HepG2 (cell line): ENCODE measurements around the gene RTEL1. TPM values are rescaled to one million over a fixed set of nuclear protein-coding genes. Genes with fewer than 3 reads are reported as not detected.

Experiments used
- ATAC-seq: fragments of 200-7000 bp; cut with Tn5 transposase; 3 replicates; pipeline ENCODE4 v1.9.1; 2020; ENCODE audit warnings: mild to moderate bottlenecking, moderate library complexity
- BruUV-seq: library from RNA; stranded (reverse); fragments of 400-500 nt; replicated peaks from 2 replicates; lab custom pipeline; 2021; lab: Mats Ljungman, UMichigan
- CTCF ChIA-PET: fragments of 300-600 bp; formaldehyde crosslinking; extraction: SDS; loops from one replicate; lab custom pipeline; 2021; ENCODE audit warnings: low total read pairs, inconsistent platforms, low intra/inter-chr PET ratio; lab: Yijun Ruan, JAX
- POLR2A ChIA-PET: fragments of 350-600 bp; sonication (Branson Sonifier 250); formaldehyde crosslinking; loops from one replicate; lab custom pipeline; 2020; ENCODE audit warnings: antibody characterized with exemption, inconsistent platforms; lab: Yijun Ruan, JAX
- DNase-seq: peaks from one replicate; pipeline ENCODE4 v3.0.0-alpha.2; 2015; ENCODE audit warnings: low spot score
- FAIRE-seq: peaks from 3 replicates; lab custom pipeline; 2011; peaks lifted over from hg19 to GRCh38; lab: Jason Lieb, UNC
- H2AFZ ChIP-seq: one replicate; pipeline ENCODE4 v1.6.1; 2011; ENCODE audit warnings: low read length, inconsistent platforms
- H3K27ac ChIP-seq: fragments of 300-600 bp; 3 replicates; pipeline ENCODE4 v1.8.0; 2011; ENCODE audit warnings: mixed run types, mild to moderate bottlenecking, mixed read lengths, low read length, inconsistent platforms; ENCODE audit not compliant: insufficient read depth; ENCODE audit errors: extremely low read length
- H3K27me3 ChIP-seq, 2 experiments: fragments of 200-600 bp in 1 of 2; 2 replicates in 1 of 2; 3 replicates in 1 of 2; pipeline versions ENCODE4 v1.6.0 to v1.8.0; 2011; ENCODE audit warnings: low read length in 2 of 2, mild to moderate bottlenecking in 2 of 2, moderate library complexity in 2 of 2, inconsistent platforms in 1 of 2; ENCODE audit not compliant: insufficient read depth in 2 of 2, control insufficient read depth in 1 of 2
- H3K36me3 ChIP-seq, 2 experiments: fragments of 200-600 bp in 1 of 2; replicated peaks in 1 of 2; 2 replicates in 1 of 2; 3 replicates in 1 of 2; pipeline versions ENCODE4 v1.5.1 to v1.8.0; 2011; ENCODE audit warnings: low read length in 2 of 2, inconsistent platforms in 1 of 2; ENCODE audit not compliant: insufficient read depth in 2 of 2, control insufficient read depth in 1 of 2
- H3K4me1 ChIP-seq: 2 replicates; pipeline ENCODE4 v1.5.1; 2012; ENCODE audit warnings: low read length, inconsistent platforms; ENCODE audit not compliant: insufficient read depth
- H3K4me2 ChIP-seq: 2 replicates; pipeline ENCODE4 v1.6.0; 2011; ENCODE audit warnings: low read depth, low read length, inconsistent platforms
- H3K4me3 ChIP-seq, 3 experiments: fragments of 200-600 bp in 1 of 3; sonication (generic), shearing (Covaris generic) in 1 of 3; replicated peaks in 1 of 3; 2 replicates each; pipeline ENCODE4 v1.5.1; 2011 to 2016; ENCODE audit warnings: low read length in 3 of 3, inconsistent platforms in 2 of 3, low read depth in 2 of 3, mild to moderate bottlenecking in 2 of 3, control low read depth in 1 of 3, mixed read lengths in 1 of 3; ENCODE audit not compliant: insufficient read depth in 1 of 3
- H3K79me2 ChIP-seq: one replicate; pipeline ENCODE4 v1.6.1; 2011; ENCODE audit warnings: low read length, inconsistent platforms; ENCODE audit not compliant: insufficient read depth
- H3K9ac ChIP-seq: 2 replicates; pipeline ENCODE4 v1.6.0; 2011; ENCODE audit warnings: mild to moderate bottlenecking, low read depth, low read length, inconsistent platforms; ENCODE audit not compliant: insufficient read depth
- H3K9me3 ChIP-seq: 2 replicates; pipeline ENCODE4 v1.5.1; 2012; ENCODE audit warnings: mild to moderate bottlenecking, low read length
- H4K20me1 ChIP-seq: 2 replicates; pipeline ENCODE4 v1.6.0; 2011; ENCODE audit warnings: inconsistent platforms, mild to moderate bottlenecking, low read length, moderate library complexity; ENCODE audit not compliant: insufficient read depth
- ARHGAP35 ChIP-seq: sonication (generic); formaldehyde crosslinking; IDR thresholded peaks from 2 replicates; pipeline ENCODE4 v1.9.0; 2022; ENCODE audit warnings: mild to moderate bottlenecking, inconsistent platforms, moderate library complexity, missing genetic modification reagents, borderline replicate concordance
- ARNTL ChIP-seq: sonication (generic); formaldehyde crosslinking; IDR thresholded peaks from 2 replicates; pipeline ENCODE4 v1.4.0; 2020; ENCODE audit warnings: mild to moderate bottlenecking, missing genetic modification reagents
- NCOA1 ChIP-seq: sonication (generic); formaldehyde crosslinking; IDR thresholded peaks from 2 replicates; pipeline ENCODE4 v1.9.0; 2021; ENCODE audit warnings: missing genetic modification reagents
- NFIC ChIP-seq: IDR thresholded peaks from 2 replicates; pipeline ENCODE4 v1.6.1; 2012; ENCODE audit warnings: mild to moderate bottlenecking, low read length, inconsistent platforms
- NKX3-1 ChIP-seq: sonication (generic); formaldehyde crosslinking; IDR thresholded peaks from 2 replicates; pipeline ENCODE4 v1.5.0; 2020; ENCODE audit warnings: missing genetic modification reagents
- NR2F2 ChIP-seq: IDR thresholded peaks from 2 replicates; pipeline ENCODE4 v1.6.1; 2012; ENCODE audit warnings: low read depth, inconsistent platforms, borderline replicate concordance
- NR2F6 ChIP-seq, 2 experiments: IDR thresholded peaks; 2 replicates each; pipeline ENCODE4 v1.6.1; 2016; ENCODE audit warnings: antibody characterized with exemption in 1 of 2, mild to moderate bottlenecking in 1 of 2
- PCBP1 ChIP-seq: fragments of 200-400 bp; formaldehyde crosslinking; IDR thresholded peaks from 2 replicates; pipeline ENCODE4 v1.6.1; 2017; ENCODE audit warnings: mild to moderate bottlenecking, low read depth, low read length, borderline replicate concordance
- PPARG ChIP-seq: conservative IDR thresholded peaks from 2 replicates; pipeline ENCODE4 v1.6.1; 2016; ENCODE audit warnings: missing biosample characterization, missing genetic modification reagents
- RBFOX2 ChIP-seq: fragments of 200-400 bp; formaldehyde crosslinking; IDR thresholded peaks from 2 replicates; pipeline ENCODE4 v1.6.1; 2017; ENCODE audit warnings: low read depth, mild to moderate bottlenecking, low read length
- REL ChIP-seq: sonication (generic); formaldehyde crosslinking; conservative IDR thresholded peaks from 2 replicates; pipeline ENCODE4 v1.8.0; 2022; ENCODE audit warnings: mild to moderate bottlenecking, missing genetic modification reagents, moderate library complexity
- ZFP36L2 ChIP-seq: sonication (generic); formaldehyde crosslinking; IDR thresholded peaks from 2 replicates; pipeline ENCODE4 v1.4.0; 2020; ENCODE audit warnings: missing genetic modification reagents
- ZNF703 ChIP-seq: sonication (generic); formaldehyde crosslinking; IDR thresholded peaks from 2 replicates; pipeline ENCODE4 v1.5.1; 2020; ENCODE audit warnings: missing genetic modification reagents, mild to moderate bottlenecking, moderate library complexity, borderline replicate concordance
- WGBS: methylation state at CpG from one replicate; pipeline ENCODE4 v1.1.6; 2017; ENCODE audit warnings: low lambda C conversion rate; 5-methylcytosine and 5-hydroxymethylcytosine counted together
- in situ Hi-C: cut with HindIII; loops from 2 replicates; pipeline ENCODE4 v1.10.0; 2017; ENCODE audit warnings: low pct_unique_long_range_greater_than_20kb; ENCODE audit not compliant: extremely low pct_ligation_motif_present
- intact Hi-C: fragments of 100-400 bp; cut with micrococcal nuclease; formaldehyde crosslinking; loops from one replicate; pipeline ENCODE4 v1.10.0; 2022; ENCODE audit not compliant: unreplicated experiment
- polyA plus RNA-seq, 8 experiments: library from polyadenylated mRNA; depleted of rRNA in 3 of 8; stranded (reverse) in 7 of 8; unstranded in 1 of 8; fragments of >200 nt; fragmentation: Illumina TruSeq in 4 of 8; extraction: Trizol in 4 of 8; gene quantifications; 2 replicates each; pipeline versions ENCODE4 v1.2.1 to v1.2.3, GENCODE V29; 2011 to 2016; ENCODE audit warnings: low read depth in 4 of 8, missing spikeins in 1 of 8, mixed read lengths in 1 of 8; ENCODE audit not compliant: insufficient read depth in 1 of 8
- total RNA-seq, 5 experiments: library from RNA; depleted of rRNA; stranded (reverse); fragments of >200 nt; fragmentation: Illumina TruSeq; extraction: Trizol; gene quantifications; 2 replicates each; pipeline ENCODE4 v1.2.3, GENCODE V29; 2016; ENCODE audit warnings: low read depth in 1 of 5
- TF ChIP-seq, protein P1 (sequence below): sonication (generic); formaldehyde crosslinking; IDR thresholded peaks from 2 replicates; pipeline ENCODE4 v1.9.0; 2021; ENCODE audit warnings: mild to moderate bottlenecking, missing genetic modification reagents
- TF ChIP-seq, protein P2 (sequence below): sonication (generic); formaldehyde crosslinking; conservative IDR thresholded peaks from 2 replicates; pipeline ENCODE4 v1.4.0; 2020; ENCODE audit warnings: missing genetic modification reagents

The RTEL1 gene
- total and polyA plus RNA-seq, 2 of the 13 experiments (the other 11 are each of a cell fraction or from before 2014, with no cell fraction given): 21.8 to 36.4 TPM

DNA sequence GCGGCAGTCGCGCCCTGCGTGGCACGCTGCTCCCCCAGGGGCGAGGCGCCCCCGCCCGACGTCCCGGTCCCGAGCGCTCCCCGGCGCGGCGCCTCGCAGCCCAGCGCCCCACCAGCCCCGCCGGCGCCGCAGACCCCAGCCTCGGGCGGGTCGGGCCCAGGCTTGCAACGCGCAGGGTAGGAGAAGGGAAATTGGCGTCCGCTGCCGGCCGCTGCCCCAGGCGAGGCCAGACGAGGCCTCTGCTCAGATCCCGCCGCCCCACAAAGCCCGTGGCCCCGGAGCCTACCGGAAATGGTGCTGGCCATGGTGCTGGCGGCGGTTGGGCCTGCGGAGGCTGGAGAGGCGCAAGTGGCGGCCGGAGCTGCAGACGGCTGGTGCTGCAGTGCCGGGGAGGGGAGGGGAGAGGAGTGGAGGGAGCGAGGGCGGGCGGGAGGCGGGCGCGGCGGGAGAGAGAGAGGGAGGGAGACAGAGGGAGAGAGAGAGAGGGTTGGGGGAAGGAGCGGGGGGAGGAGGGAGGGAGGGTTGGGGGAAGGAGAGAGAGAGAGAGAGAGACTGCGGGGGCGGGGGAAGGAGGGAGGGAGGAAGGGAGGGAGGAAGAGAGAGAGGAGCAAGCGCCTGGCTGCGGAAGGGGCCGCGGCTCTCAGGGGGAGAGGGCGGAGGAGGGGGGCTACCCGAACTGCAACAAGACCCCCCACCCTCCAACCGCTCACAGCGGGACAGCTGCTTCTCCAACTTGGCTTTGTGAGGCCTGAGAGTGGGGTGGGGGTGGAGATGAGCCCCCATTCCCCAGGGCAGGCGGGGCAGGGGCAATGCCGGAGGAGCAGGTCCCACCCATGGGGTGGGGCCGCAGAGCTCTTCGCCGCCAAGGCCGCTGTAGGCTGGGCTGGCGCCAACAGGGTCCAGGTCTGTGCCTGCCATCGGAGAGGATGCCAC is 4.8 kb upstream of the RTEL1 start, which contains the start of gene STMN3:
STMN3 (minus strand) TSS at position 384 of the 933 bp plus-strand sequence; CDS start at position 305, 79 bp downstream.
- Histone ChIP-seq H3K4me1 (peaks cover 35% of the 10 kb centered on the region), H3K27me3 (no peaks in the 10 kb centered on the region), H3K4me2 (peak within 1 kb of the TSS; percentile 80), H3K79me2 (peaks cover 6% of the 10 kb centered on the region), H3K4me3 (peak within 1 kb of the TSS; percentile 66 to 83 (median 80)), H3K9ac (peak within 1 kb of the TSS; percentile 64), H2AFZ (no peak within 1 kb of the TSS), H4K20me1 (peaks cover 3% of the 10 kb centered on the region; the same call in 1 of the 2 replicates), H3K27ac (peak within 1 kb of the TSS; percentile 64), H3K36me3 (no peaks in the 10 kb centered on the region; a peak in 1 of 5 replicates), H3K9me3 (no peaks in the 10 kb centered on the region)
- ATAC-seq: peak; percentile 67
- intact Hi-C loops (loop anchor here (10.0 kb wide), 1 partner anchor 119 kb away; the partner anchor contains the start of gene PTK6), in situ Hi-C loops (no loop called here)
- ChIA-PET POLR2A (interaction anchor here (0.6 to 4.3 kb wide), 9 partner anchors 11 to 409 kb away, joined by 3 to 58 read pairs (median 4); partner anchors contain the start of genes GMEB2, HELZ2, TCEA2 and UCKL1), CTCF (no interaction called here)
- FAIRE-seq: peak; percentile 51
- BruUV-seq: no TSS peak
- WGBS: 7% methylated on average over 40 of the region's 73 CpGs
- DNase-seq: peak; percentile 82
- no peak; the same call in 1 of the 2 replicates for TF ChIP-seq ZNF703 (CRISPR knock-in tag)
- TF ChIP-seq NCOA1: peak; percentile 97; the same call in 1 of the 2 replicates
- TF ChIP-seq NKX3-1 (CRISPR knock-in tag): peak; percentile 98
- peak; percentile 55; the same call in 1 of the 2 replicates for TF ChIP-seq RBFOX2
- no peak for TF ChIP-seq NR2F6 (IDR thresholded peaks at IDR 0.05)
- peak; percentile 86 for TF ChIP-seq NR2F6 (CRISPR knock-in tag; IDR thresholded peaks at IDR 0.05)
- TF ChIP-seq REL (CRISPR knock-in tag): peak; percentile 97
- TF ChIP-seq ARHGAP35 (CRISPR knock-in tag): peak; percentile 98
- peak; percentile 94 for TF ChIP-seq ARNTL (CRISPR knock-in tag)
- TF ChIP-seq NFIC: no peak
- peak; percentile 81; the same call in 1 of the 2 replicates for TF ChIP-seq PPARG (CRISPR knock-in tag)
- peak; percentile 86; the same call in 1 of the 2 replicates for TF ChIP-seq PCBP1
- TF ChIP-seq, protein P1, sequence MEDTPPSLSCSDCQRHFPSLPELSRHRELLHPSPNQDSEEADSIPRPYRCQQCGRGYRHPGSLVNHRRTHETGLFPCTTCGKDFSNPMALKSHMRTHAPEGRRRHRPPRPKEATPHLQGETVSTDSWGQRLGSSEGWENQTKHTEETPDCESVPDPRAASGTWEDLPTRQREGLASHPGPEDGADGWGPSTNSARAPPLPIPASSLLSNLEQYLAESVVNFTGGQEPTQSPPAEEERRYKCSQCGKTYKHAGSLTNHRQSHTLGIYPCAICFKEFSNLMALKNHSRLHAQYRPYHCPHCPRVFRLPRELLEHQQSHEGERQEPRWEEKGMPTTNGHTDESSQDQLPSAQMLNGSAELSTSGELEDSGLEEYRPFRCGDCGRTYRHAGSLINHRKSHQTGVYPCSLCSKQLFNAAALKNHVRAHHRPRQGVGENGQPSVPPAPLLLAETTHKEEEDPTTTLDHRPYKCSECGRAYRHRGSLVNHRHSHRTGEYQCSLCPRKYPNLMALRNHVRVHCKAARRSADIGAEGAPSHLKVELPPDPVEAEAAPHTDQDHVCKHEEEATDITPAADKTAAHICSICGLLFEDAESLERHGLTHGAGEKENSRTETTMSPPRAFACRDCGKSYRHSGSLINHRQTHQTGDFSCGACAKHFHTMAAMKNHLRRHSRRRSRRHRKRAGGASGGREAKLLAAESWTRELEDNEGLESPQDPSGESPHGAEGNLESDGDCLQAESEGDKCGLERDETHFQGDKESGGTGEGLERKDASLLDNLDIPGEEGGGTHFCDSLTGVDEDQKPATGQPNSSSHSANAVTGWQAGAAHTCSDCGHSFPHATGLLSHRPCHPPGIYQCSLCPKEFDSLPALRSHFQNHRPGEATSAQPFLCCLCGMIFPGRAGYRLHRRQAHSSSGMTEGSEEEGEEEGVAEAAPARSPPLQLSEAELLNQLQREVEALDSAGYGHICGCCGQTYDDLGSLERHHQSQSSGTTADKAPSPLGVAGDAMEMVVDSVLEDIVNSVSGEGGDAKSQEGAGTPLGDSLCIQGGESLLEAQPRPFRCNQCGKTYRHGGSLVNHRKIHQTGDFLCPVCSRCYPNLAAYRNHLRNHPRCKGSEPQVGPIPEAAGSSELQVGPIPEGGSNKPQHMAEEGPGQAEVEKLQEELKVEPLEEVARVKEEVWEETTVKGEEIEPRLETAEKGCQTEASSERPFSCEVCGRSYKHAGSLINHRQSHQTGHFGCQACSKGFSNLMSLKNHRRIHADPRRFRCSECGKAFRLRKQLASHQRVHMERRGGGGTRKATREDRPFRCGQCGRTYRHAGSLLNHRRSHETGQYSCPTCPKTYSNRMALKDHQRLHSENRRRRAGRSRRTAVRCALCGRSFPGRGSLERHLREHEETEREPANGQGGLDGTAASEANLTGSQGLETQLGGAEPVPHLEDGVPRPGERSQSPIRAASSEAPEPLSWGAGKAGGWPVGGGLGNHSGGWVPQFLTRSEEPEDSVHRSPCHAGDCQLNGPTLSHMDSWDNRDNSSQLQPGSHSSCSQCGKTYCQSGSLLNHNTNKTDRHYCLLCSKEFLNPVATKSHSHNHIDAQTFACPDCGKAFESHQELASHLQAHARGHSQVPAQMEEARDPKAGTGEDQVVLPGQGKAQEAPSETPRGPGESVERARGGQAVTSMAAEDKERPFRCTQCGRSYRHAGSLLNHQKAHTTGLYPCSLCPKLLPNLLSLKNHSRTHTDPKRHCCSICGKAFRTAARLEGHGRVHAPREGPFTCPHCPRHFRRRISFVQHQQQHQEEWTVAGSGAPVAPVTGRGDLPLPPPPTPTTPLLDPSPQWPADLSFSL (CRISPR knock-in tag): 0 out of 2 replicates have a peak, but pooled peaks have one; percentile 56
- no peak for TF ChIP-seq NR2F2
- TF ChIP-seq ZFP36L2 (CRISPR knock-in tag): peak; percentile 99
- TF ChIP-seq, protein P2, sequence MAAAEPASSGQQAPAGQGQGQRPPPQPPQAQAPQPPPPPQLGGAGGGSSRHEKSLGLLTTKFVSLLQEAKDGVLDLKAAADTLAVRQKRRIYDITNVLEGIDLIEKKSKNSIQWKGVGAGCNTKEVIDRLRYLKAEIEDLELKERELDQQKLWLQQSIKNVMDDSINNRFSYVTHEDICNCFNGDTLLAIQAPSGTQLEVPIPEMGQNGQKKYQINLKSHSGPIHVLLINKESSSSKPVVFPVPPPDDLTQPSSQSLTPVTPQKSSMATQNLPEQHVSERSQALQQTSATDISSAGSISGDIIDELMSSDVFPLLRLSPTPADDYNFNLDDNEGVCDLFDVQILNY (CRISPR knock-in tag): peak; percentile 91
